GM18873 (cell line): ENCODE data around the gene HERPUD1.
"Not testable (repeated sequence)": the region's sequence is repeated elsewhere in the genome, so short reads cannot be mapped to it uniquely, and the experiment has no call there.

ENCODE experiments used
- ATAC-seq: cut with Tn5 transposase; IDR thresholded peaks from one replicate; pipeline ENCODE4 v1.9.1; 2021; ENCODE audit warnings: mild to moderate bottlenecking, moderate library complexity, moderate number of reproducible peaks; ENCODE audit not compliant: unreplicated experiment, low FRiP score

Gene HERPUD1, protein sequence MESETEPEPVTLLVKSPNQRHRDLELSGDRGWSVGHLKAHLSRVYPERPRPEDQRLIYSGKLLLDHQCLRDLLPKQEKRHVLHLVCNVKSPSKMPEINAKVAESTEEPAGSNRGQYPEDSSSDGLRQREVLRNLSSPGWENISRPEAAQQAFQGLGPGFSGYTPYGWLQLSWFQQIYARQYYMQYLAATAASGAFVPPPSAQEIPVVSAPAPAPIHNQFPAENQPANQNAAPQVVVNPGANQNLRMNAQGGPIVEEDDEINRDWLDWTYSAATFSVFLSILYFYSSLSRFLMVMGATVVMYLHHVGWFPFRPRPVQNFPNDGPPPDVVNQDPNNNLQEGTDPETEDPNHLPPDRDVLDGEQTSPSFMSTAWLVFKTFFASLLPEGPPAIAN

GRCh38 chr16:56931892-56932720 is at the start of gene HERPUD1:
HERPUD1 (plus strand) TSS chr16:56932142; CDS start chr16:56932245, 103 bp downstream.
- ATAC-seq, result peak; percentile 76

- no peak for ATAC-seq
Observed at GRCh38 chr16:56883586-56883985, 48.4 kb upstream of the HERPUD1 start.

- ATAC-seq, result no peak
Observed at GRCh38 chr16:56884026-56884582, 47.8 kb upstream of the HERPUD1 start.

- ATAC-seq, result not testable (repeated sequence)
Observed at GRCh38 chr16:56884929-56885328, 47.0 kb upstream of the HERPUD1 start.

DNA sequence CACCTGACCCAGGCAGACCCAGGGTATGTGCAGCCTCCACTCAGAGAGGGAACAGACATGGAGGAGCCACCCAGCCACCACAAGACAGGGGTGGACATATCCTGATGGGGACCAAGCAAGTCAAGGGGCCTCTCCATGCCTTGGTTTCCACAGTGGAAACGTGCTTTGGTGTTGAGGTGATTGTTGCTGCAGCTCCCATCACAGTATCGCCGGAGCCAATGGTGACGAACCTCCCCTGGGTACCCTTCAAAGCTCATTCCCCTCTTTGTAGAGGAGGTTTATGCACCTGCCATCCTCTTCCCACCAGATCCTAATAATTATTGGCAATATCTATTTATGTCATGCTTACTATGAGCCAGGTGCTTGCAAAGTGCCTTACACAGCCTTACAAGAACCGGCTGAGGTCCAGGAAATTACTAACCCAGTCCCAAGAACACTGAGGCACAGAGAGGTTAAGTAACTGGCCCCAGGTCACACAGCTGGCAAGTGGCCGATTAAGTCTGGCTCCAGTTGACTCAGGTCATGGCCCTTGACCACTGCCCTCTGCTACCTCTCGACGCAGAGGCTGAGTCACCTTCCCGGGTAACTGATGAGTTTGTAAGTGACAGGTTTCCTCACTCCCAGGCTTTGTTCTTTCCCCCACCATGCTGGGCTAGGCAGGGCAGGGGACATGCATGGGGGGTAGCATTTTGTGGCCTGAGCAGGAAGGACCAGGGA is 46.3 kb upstream of the HERPUD1 start:
- ATAC-seq, result no peak

DNA sequence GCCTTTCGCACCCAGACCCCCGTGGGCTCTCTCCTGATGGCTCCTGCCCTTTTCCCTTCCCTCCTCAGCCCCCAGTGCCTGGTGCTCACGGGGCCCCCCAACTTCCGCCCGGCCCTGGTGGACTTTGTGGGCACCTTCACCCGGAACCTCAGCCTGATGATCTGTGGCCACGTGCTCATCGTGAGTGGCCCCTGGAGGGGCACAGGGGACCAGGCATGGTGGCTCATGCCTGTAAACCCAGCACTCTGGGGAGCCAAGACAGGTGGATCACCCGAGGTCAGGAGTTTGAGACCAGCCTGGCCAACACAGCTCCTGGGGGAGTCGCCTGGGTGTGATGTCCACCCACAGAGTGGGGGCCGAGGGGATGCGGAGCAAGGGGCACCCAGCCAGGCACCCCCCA is 45.6 kb upstream of the HERPUD1 start:
- no peak for ATAC-seq

- ATAC-seq, result no peak
Observed at GRCh38 chr16:56886826-56887225, 45.1 kb upstream of the HERPUD1 start.

- peak; percentile 68 for ATAC-seq
Observed at GRCh38 chr16:56888806-56889205, 43.1 kb upstream of the HERPUD1 start.

DNA sequence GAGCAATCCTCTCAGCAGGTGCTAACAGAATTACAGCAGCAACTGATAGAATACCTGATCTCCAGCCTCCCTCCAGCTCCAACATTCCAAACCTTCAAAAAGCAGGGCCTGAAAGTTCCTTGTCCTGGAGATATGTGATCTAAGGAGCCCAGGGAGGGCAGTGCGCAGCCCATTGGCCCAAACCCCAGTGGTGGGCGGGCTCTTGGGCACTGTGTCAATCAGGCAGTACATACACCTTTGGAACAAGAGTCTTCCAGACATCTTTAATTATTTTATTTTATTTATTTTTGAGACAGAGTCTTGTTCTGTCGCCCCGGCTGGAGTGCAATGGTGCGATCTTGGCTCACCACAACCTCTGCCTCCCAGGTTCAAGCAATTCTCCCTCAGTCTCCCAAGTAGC is 42.7 kb upstream of the HERPUD1 start:
- no peak for ATAC-seq

DNA sequence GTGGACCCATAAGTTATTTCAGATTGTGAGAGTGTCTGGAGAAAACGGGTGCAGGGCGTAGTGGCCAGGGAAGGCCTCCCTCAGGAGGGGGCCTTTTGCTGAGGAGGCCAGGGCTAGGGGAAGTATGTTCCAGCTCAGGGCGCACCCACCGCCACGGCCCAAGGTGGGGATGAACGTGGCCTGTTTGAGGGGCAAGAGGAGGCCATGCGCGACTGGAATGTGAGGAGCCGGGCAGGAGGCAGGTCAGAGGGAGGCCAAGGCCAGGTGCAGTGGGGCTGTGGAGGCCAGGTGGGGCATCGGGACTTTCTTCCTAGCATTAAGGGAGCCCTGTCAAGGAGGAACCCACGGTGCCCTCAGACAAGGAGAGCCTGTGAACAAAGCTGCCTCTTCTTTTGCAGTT is 40.3 kb upstream of the HERPUD1 start:
- no peak for ATAC-seq

DNA sequence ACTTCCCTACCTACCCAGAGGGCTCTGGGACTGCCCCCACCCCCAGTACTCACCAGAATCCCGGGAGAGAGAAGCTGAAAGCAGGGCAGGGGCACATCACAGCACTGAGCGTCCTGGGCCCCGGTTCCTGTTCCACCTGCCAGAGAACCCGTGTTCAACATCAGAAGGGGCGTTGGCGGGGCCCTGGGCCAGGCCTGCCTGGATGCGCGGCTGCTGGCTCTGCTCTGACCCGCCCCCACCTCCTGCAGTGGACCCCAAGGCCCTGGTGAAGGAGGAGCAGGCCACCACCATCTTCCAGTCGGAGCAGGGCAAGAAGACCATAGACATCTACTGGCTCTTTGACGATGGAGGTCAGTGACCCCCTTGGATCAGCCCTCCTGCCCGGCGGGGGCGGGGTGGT is 39.2 kb upstream of the HERPUD1 start:
- no peak for ATAC-seq

- ATAC-seq, result no peak
Observed at GRCh38 chr16:56894331-56894917, 37.5 kb upstream of the HERPUD1 start.

- ATAC-seq, result no peak
Observed at GRCh38 chr16:56895813-56896212, 36.1 kb upstream of the HERPUD1 start.

DNA sequence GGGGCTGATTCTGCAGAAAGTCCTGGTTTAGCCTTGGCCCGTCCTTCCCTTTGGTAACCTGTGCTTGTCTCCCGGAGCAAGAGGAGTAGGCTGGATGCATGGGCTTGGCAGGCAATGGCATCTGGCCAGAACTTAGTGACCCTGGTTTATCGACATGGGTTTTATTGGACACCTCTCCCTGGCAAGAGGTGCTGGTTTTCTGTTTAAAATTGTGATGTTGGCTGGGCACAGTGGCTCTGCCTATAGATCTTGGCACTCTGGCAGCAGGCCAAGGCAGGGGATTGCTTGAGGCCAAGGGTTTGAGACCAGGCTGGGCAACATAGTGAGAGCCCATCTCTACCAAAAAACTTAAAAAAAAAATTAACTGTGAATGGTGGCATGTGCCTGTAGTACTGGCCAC is 35.7 kb upstream of the HERPUD1 start:
- no peak for ATAC-seq

GRCh38 chr16:56897026-56897799 is 34.7 kb upstream of the HERPUD1 start:
- no peak for ATAC-seq

- peak; percentile 69 for ATAC-seq
Observed at GRCh38 chr16:56898847-56899246, 33.1 kb upstream of the HERPUD1 start.

GRCh38 chr16:56903866-56904265 is 28.1 kb upstream of the HERPUD1 start:
- ATAC-seq, result no peak

DNA sequence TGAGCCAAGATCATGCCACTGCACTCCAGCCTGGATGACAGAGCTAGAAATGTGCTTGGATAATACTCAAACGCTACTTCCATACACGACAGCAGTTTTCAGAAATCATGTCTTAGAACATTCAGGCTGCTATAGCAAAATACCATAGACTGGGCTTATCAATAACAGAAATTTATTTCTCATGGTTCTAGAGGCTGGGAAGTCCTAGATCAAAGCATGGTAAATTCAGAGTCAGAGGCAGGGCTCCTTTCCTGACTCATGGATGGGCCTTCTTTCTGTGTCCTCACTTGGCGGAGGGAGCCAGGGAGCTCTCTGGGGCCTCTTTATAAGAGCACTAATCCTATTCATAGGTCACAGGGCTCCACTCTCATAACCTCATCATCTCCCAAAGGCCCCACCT is 24.5 kb upstream of the HERPUD1 start:
- ATAC-seq, result no peak

DNA sequence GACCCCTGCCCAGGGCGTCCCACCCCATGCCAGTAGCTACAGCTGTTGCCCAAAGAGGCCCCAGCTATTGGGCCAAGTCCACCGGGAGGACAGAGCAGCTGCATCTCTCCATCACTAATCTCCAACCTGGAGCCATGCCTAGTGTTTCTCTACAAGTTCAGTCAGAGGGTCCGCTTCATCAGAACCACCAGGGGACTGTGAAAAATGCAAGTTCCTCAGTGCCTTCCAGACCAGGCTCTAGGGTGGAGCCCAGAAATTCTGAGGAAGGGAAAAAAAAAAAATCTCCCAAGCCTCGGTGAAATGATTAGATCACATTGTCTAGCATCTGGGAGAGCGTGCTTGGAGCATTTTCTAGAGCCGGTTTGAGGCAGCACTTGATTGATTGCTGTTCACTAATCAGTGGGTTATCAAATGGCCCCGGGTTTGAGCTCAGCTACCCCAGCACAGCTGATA is 22.4 kb upstream of the HERPUD1 start:
- ATAC-seq, result no peak
